ENCODE measurements around the gene SHB.

Gene SHB

GRCh38 chr9:38068701-38069628, at the start of gene SHB:
Gene SHB (minus strand): TSS chr9:38069227. CDS start chr9:38068645, 582 bp downstream.
- DNase-seq (ENCODE audit: low read depth in 1 of 2, low spot score in 1 of 2): peak; percentile 66 to 84

- no peak for DNase-seq (ENCODE audit: low read depth in 1 of 2, low spot score in 1 of 2)
These were observed 48.6 kb upstream of the SHB start for GRCh38 chr9:38117651-38118050.

GRCh38 chr9:38114905-38115304, 45.9 kb upstream of the SHB start:
- DNase-seq (ENCODE audit: low read depth in 1 of 2, low spot score in 1 of 2): no peak

DNA sequence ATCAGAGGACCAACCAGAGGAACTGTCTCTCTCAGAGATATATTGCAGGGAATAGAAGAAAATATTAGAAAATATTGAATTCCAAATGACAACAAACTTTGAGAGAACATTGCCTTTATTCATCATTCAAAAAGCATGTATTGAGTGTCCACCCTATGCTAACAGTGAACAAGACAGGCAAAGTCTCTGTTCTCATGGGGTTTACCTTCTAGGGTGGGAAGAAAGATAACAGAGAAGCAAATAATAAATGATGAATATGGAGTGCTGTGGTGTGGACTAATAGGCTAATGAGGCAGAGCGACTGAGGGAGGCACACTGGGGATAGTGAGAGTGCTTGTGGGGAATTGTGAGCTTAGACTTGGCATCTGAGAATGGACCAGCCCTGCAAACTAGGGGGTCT, 43.4 kb upstream of the SHB start:
- no peak for DNase-seq (ENCODE audit: low read depth in 1 of 2, low spot score in 1 of 2)

GRCh38 chr9:38112049-38112448, 43.0 kb upstream of the SHB start:
- no peak for DNase-seq (ENCODE audit: low read depth in 1 of 2, low spot score in 1 of 2)

DNA sequence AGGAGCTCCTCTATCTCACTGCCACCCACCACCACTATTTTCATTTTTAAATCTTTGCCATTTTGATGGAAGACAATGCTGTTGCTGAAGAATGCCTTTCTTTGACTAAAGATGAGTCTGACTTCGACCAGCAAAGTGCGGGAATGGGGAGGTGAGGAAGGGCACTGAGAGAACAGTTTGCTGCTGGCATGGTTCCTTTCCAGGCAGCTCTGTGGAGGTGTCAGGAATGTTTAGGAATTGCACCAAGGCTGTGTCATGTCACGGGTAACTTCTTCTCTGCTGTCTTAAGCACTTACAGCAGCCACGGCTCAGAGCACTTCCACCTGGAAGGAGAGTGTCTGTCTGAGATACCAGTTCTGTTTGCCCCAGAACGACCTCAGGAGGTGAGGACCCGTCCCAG, 41.4 kb upstream of the SHB start:
- DNase-seq (ENCODE audit: low read depth in 1 of 2, low spot score in 1 of 2): no peak

GRCh38 chr9:38109601-38110000, 40.6 kb upstream of the SHB start:
- no peak for DNase-seq (ENCODE audit: low read depth in 1 of 2, low spot score in 1 of 2)

GRCh38 chr9:38108326-38108725, 39.3 kb upstream of the SHB start:
- DNase-seq (ENCODE audit: low read depth in 1 of 2, low spot score in 1 of 2): no peak

- no peak for DNase-seq (ENCODE audit: low read depth in 1 of 2, low spot score in 1 of 2)
These were observed 38.8 kb upstream of the SHB start for GRCh38 chr9:38107811-38108304.

- DNase-seq (ENCODE audit: low read depth in 1 of 2, low spot score in 1 of 2): no peak
These were observed 38.4 kb upstream of the SHB start for GRCh38 chr9:38107405-38107804.

GRCh38 chr9:38106488-38106887, 37.5 kb upstream of the SHB start:
- no peak for DNase-seq (ENCODE audit: low read depth in 1 of 2, low spot score in 1 of 2)

GRCh38 chr9:38103340-38103739, 34.3 kb upstream of the SHB start:
- DNase-seq (ENCODE audit: low read depth in 1 of 2, low spot score in 1 of 2): no peak

GRCh38 chr9:38101423-38101822, 32.4 kb upstream of the SHB start:
- no peak for DNase-seq (ENCODE audit: low read depth in 1 of 2, low spot score in 1 of 2)

DNA sequence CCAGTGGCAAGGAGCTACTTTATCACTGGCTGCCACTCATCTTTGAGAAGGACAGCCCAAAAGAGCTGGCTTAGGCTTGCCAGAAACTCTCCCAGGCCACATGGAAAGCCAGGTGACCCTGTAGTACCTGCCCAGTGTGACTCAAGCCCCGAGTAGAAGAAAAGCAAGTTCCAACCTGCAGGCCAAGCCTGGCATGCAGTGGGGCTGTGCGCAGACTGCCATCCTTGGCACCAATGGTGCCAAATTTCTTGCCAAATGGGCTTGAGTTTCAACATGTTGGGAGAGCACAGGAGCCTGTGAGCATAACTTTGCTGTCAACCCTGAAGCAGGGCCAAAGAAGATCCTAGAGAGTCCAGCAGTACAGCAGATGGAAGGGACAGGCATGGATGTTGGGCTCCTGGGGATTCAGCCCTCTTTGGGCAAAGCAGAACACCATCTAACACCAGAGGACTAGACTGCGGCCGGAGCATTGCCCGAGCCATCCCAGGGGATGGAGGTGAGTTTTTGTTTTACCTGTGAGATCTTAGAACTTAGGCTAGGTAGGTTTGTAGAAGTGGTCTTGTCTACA, 27.3 kb upstream of the SHB start:
- DNase-seq (ENCODE audit: low read depth in 1 of 2, low spot score in 1 of 2): no peak

- no peak for DNase-seq (ENCODE audit: low read depth in 1 of 2, low spot score in 1 of 2)
These were observed 25.1 kb upstream of the SHB start for GRCh38 chr9:38094165-38094564.

- no peak for DNase-seq (ENCODE audit: low read depth in 1 of 2, low spot score in 1 of 2)
These were observed 23.6 kb upstream of the SHB start for GRCh38 chr9:38092656-38093055.

GRCh38 chr9:38092200-38092524, 23.1 kb upstream of the SHB start:
- DNase-seq (ENCODE audit: low read depth in 1 of 2, low spot score in 1 of 2): no peak

- no peak for DNase-seq (ENCODE audit: low read depth in 1 of 2, low spot score in 1 of 2)
These were observed 22.5 kb upstream of the SHB start for GRCh38 chr9:38091310-38092199.

- DNase-seq (ENCODE audit: low read depth in 1 of 2, low spot score in 1 of 2): no peak
These were observed 21.1 kb upstream of the SHB start for GRCh38 chr9:38090170-38090569.

GRCh38 chr9:38089387-38090165, 20.5 kb upstream of the SHB start:
- no peak for DNase-seq (ENCODE audit: low read depth in 1 of 2, low spot score in 1 of 2)
